SK-N-SH treated with all-trans-retinoic acid at 6 μM for 48 hours (cell line): ENCODE results near the gene BNC2.

ENCODE experiments used
- ATAC-seq: fragments of 200-7000 bp; cut with Tn5 transposase; 3 replicates; pipeline ENCODE4 v1.9.1; 2020; ENCODE audit warnings: mild to moderate bottlenecking, moderate library complexity
- ARNTL ChIP-seq: fragments of 450-650 bp; formaldehyde crosslinking; IDR thresholded peaks from 2 replicates; pipeline ENCODE4 v1.5.0; 2020; ENCODE audit warnings: low read depth, mild to moderate bottlenecking, moderate library complexity, borderline replicate concordance
- BACH2 ChIP-seq: fragments of 250-450 bp; sonication (Bioruptor Pico); IDR thresholded peaks from 2 replicates; pipeline ENCODE4 v1.9.0; 2021; ENCODE audit warnings: mild to moderate bottlenecking, borderline replicate concordance
- CSDC2 ChIP-seq: fragments of 250-450 bp; sonication (Bioruptor Pico); IDR thresholded peaks from 2 replicates; pipeline ENCODE4 v1.5.0; 2020; ENCODE audit warnings: mild to moderate bottlenecking, moderate library complexity
- CSRNP3 ChIP-seq: fragments of 250-450 bp; sonication (Bioruptor Pico); IDR thresholded peaks from 2 replicates; pipeline ENCODE4 v1.5.1; 2021; ENCODE audit warnings: mild to moderate bottlenecking, moderate library complexity
- ESRRG ChIP-seq: fragments of 250-450 bp; sonication (Bioruptor Pico); IDR thresholded peaks from 2 replicates; pipeline ENCODE4 v1.6.1; 2021; ENCODE audit warnings: mild to moderate bottlenecking
- ISL1 ChIP-seq: fragments of 250-450 bp; sonication (Bioruptor Pico); IDR thresholded peaks from 2 replicates; pipeline ENCODE4 v2.1.2; 2022; ENCODE audit warnings: mild to moderate bottlenecking, moderate library complexity
- OSR1 ChIP-seq: fragments of 250-450 bp; sonication (Bioruptor Pico); IDR thresholded peaks from 2 replicates; pipeline ENCODE4 v1.8.0; 2022; ENCODE audit warnings: moderate library complexity, mild to moderate bottlenecking, inconsistent platforms
- PATZ1 ChIP-seq: fragments of 250-450 bp; sonication (Bioruptor Pico); IDR thresholded peaks from 2 replicates; pipeline ENCODE4 v1.8.0; 2020; ENCODE audit warnings: mild to moderate bottlenecking, moderate library complexity, borderline replicate concordance
- POU6F1 ChIP-seq: fragments of 250-450 bp; sonication (Bioruptor Pico); IDR thresholded peaks from 2 replicates; pipeline ENCODE4 v1.8.0; 2021; ENCODE audit warnings: low read depth, mild to moderate bottlenecking, moderate library complexity, borderline replicate concordance
- PPARA ChIP-seq: fragments of 250-450 bp; sonication (Bioruptor Pico); IDR thresholded peaks from 2 replicates; pipeline ENCODE4 v1.5.0; 2020; ENCODE audit warnings: mild to moderate bottlenecking, borderline replicate concordance
- TCF4 ChIP-seq: fragments of 250-450 bp; sonication (Bioruptor Pico); IDR thresholded peaks from 2 replicates; pipeline ENCODE4 v1.8.0; 2021; ENCODE audit warnings: mild to moderate bottlenecking, moderate library complexity, borderline replicate concordance
- TOX ChIP-seq: fragments of 250-450 bp; sonication (Bioruptor Pico); IDR thresholded peaks from 2 replicates; pipeline ENCODE4 v1.8.0; 2021; ENCODE audit warnings: mild to moderate bottlenecking, moderate library complexity, borderline replicate concordance
- TSHZ2 ChIP-seq: fragments of 250-450 bp; sonication (Bioruptor Pico); IDR thresholded peaks from 2 replicates; pipeline ENCODE4 v1.5.0; 2020; ENCODE audit warnings: mild to moderate bottlenecking, moderate library complexity
- ZC3H10 ChIP-seq: fragments of 250-450 bp; sonication (Bioruptor Pico); IDR thresholded peaks from 2 replicates; pipeline ENCODE4 v1.5.1; 2021; ENCODE audit warnings: mild to moderate bottlenecking, moderate library complexity
- ZFP3 ChIP-seq: fragments of 250-450 bp; sonication (Bioruptor Pico); IDR thresholded peaks from 2 replicates; pipeline ENCODE4 v1.5.0; 2020; ENCODE audit warnings: mild to moderate bottlenecking, moderate library complexity
- ZFP30 ChIP-seq: fragments of 450-650 bp; formaldehyde crosslinking; IDR thresholded peaks from 2 replicates; pipeline ENCODE4 v1.5.0; 2022; ENCODE audit warnings: mild to moderate bottlenecking, moderate library complexity
- ZNF565 ChIP-seq: fragments of 450-650 bp; formaldehyde crosslinking; conservative IDR thresholded peaks from 2 replicates; pipeline ENCODE4 v1.5.0; 2020; ENCODE audit warnings: low read depth, mild to moderate bottlenecking, moderate library complexity

Gene BNC2

GRCh38 chr9:16651446-16651964 is 219.0 kb downstream of the BNC2 start (continued):
- TF ChIP-seq CSRNP3 (CRISPR knock-in tag) (no peak), PPARA (CRISPR knock-in tag) (no peak), ARNTL (CRISPR knock-in tag) (no peak), POU6F1 (CRISPR knock-in tag) (no peak)
- TF ChIP-seq, all 23 proteins: peak for 0

GRCh38 chr9:16645970-16646369 is 224.5 kb downstream of the BNC2 start:
- no peak for ATAC-seq
- no peak for TF ChIP-seq ISL1 (CRISPR knock-in tag)
- TF ChIP-seq ZNF565 (CRISPR knock-in tag), result no peak
- no peak for TF ChIP-seq CSDC2
- no peak for TF ChIP-seq ZFP30
- TF ChIP-seq ESRRG, result no peak
- no peak for TF ChIP-seq PPARA (CRISPR knock-in tag)
- no peak for TF ChIP-seq OSR1 (CRISPR knock-in tag)
- no peak for TF ChIP-seq TOX (CRISPR knock-in tag)
- no peak for TF ChIP-seq POU6F1 (CRISPR knock-in tag)
- TF ChIP-seq BACH2 (CRISPR knock-in tag), result no peak
- TF ChIP-seq ZC3H10 (CRISPR knock-in tag), result no peak
- TF ChIP-seq PATZ1 (CRISPR knock-in tag), result no peak
- TF ChIP-seq ZFP3 (CRISPR knock-in tag), result no peak
- no peak for TF ChIP-seq TSHZ2 (CRISPR knock-in tag)
- TF ChIP-seq TCF4 (CRISPR knock-in tag), result no peak

- TF ChIP-seq POU6F1 (CRISPR knock-in tag), result no peak
- no peak for TF ChIP-seq PPARA (CRISPR knock-in tag)
- TF ChIP-seq OSR1 (CRISPR knock-in tag), result no peak
- TF ChIP-seq ESRRG, result no peak
- no peak for TF ChIP-seq CSRNP3 (CRISPR knock-in tag)
- TF ChIP-seq ZFP30, result no peak
- no peak for TF ChIP-seq ZC3H10 (CRISPR knock-in tag)
- no peak for TF ChIP-seq BACH2 (CRISPR knock-in tag)
- no peak for TF ChIP-seq ZNF565 (CRISPR knock-in tag)
- no peak for ATAC-seq
Observed at GRCh38 chr9:16642421-16643109, 227.9 kb downstream of the BNC2 start.
